ENCODE results near the gene MIAT.

The MIAT gene

GRCh38 chr22:26667140-26667539 lies 9.8 kb downstream of the MIAT start:
- no peak for DNase-seq (ENCODE audit: low read depth in 1 of 2, low spot score in 1 of 2)

- no peak for DNase-seq (ENCODE audit: low read depth in 1 of 2, low spot score in 1 of 2)
These were observed 11.7 kb downstream of the MIAT start for GRCh38 chr22:26669060-26669481.

- no peak for DNase-seq (ENCODE audit: low read depth in 1 of 2, low spot score in 1 of 2)
These were observed 13.1 kb downstream of the MIAT start for GRCh38 chr22:26670459-26670858.

- peak; percentile 38 to 58 for DNase-seq (ENCODE audit: low read depth in 1 of 2, low spot score in 1 of 2)
These were observed 14.1 kb downstream of the MIAT start for GRCh38 chr22:26671317-26672059.

- DNase-seq (ENCODE audit: low read depth in 1 of 2, low spot score in 1 of 2), result no peak
These were observed 14.7 kb downstream of the MIAT start for GRCh38 chr22:26672060-26672471.

- peak; percentile 80 to 83 for DNase-seq (ENCODE audit: low read depth in 1 of 2, low spot score in 1 of 2)
These were observed 15.4 kb downstream of the MIAT start for GRCh38 chr22:26672590-26673468.

- DNase-seq (ENCODE audit: low read depth in 1 of 2, low spot score in 1 of 2), result no peak
These were observed 16.1 kb downstream of the MIAT start for GRCh38 chr22:26673486-26673885.

- no peak for DNase-seq (ENCODE audit: low read depth in 1 of 2, low spot score in 1 of 2)
These were observed 17.1 kb downstream of the MIAT start for GRCh38 chr22:26674211-26675190.

- DNase-seq (ENCODE audit: low read depth in 1 of 2, low spot score in 1 of 2), result no peak
These were observed 18.4 kb downstream of the MIAT start for GRCh38 chr22:26675687-26676268.

- DNase-seq (ENCODE audit: low read depth in 1 of 2, low spot score in 1 of 2), result no peak
These were observed 19.8 kb downstream of the MIAT start for GRCh38 chr22:26677217-26677616.

- DNase-seq (ENCODE audit: low read depth in 1 of 2, low spot score in 1 of 2), result peak; percentile 42 to 56
These were observed 21.7 kb downstream of the MIAT start for GRCh38 chr22:26679003-26679629.

GRCh38 chr22:26680485-26680884 lies 23.1 kb downstream of the MIAT start:
- DNase-seq (ENCODE audit: low read depth in 1 of 2, low spot score in 1 of 2), result no peak

- no peak for DNase-seq (ENCODE audit: low read depth in 1 of 2, low spot score in 1 of 2)
These were observed 24.0 kb downstream of the MIAT start for GRCh38 chr22:26681395-26681821.

- DNase-seq (ENCODE audit: low read depth in 1 of 2, low spot score in 1 of 2), result no peak
These were observed 26.8 kb downstream of the MIAT start for GRCh38 chr22:26684168-26684567.

GRCh38 chr22:26685601-26686000 lies 28.2 kb downstream of the MIAT start:
- no peak for DNase-seq (ENCODE audit: low read depth in 1 of 2, low spot score in 1 of 2)

GRCh38 chr22:26687439-26687838 lies 30.1 kb downstream of the MIAT start:
- DNase-seq (ENCODE audit: low read depth in 1 of 2, low spot score in 1 of 2), result no peak

GRCh38 chr22:26689513-26690301 lies 32.3 kb downstream of the MIAT start:
- DNase-seq (ENCODE audit: low read depth in 1 of 2, low spot score in 1 of 2), result no peak

- no peak for DNase-seq (ENCODE audit: low read depth in 1 of 2, low spot score in 1 of 2)
These were observed 33.4 kb downstream of the MIAT start for GRCh38 chr22:26690654-26691376.

GRCh38 chr22:26691377-26691716 lies 34.0 kb downstream of the MIAT start:
- DNase-seq (ENCODE audit: low read depth in 1 of 2, low spot score in 1 of 2), result no peak

All from stimulated activated CD4-positive, alpha-beta T cell treated with anti-CD3 and anti-CD28 coated beads, Interleukin-15, amount 100 ng/mL, for 1 hour (primary cell).